HG03025 (cell line): ENCODE measurements around the gene PAX4.
"Not testable (repeated sequence)": the region's sequence is repeated elsewhere in the genome, so short reads cannot be mapped to it uniquely, and the experiment has no call there.

ENCODE experiments used
- ATAC-seq: cut with Tn5 transposase; IDR thresholded peaks from one replicate; pipeline ENCODE4 v1.9.1; 2021; ENCODE audit warnings: mild to moderate bottlenecking, moderate library complexity; ENCODE audit not compliant: unreplicated experiment, low FRiP score

The PAX4 gene

GRCh38 chr7:127588019-127588696 lies 29.8 kb downstream of the PAX4 start, which contains the start of gene ARF5:
Gene ARF5, plus strand, starts transcription at chr7:127588411. Its CDS starts 88 bp downstream, at chr7:127588499.
- ATAC-seq: peak; percentile 64

DNA sequence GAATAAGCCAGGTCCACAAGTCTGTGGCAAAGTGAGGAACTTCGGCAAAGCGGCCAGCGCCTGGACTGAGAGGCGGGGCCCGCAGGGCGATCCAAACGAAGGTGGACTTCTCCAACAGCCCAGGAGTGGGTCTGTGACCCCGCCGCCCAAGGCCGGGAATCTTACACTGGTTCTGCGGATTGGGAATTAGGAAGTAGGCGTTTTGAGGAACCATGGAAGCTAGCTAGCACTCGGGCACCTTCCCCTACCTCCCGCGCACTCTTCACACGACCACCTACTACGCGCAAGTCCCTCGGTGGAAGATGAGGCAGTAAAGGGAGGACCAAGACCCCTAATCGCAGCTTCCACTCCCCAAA lies 30.3 kb downstream of the PAX4 start:
- no peak for ATAC-seq

DNA sequence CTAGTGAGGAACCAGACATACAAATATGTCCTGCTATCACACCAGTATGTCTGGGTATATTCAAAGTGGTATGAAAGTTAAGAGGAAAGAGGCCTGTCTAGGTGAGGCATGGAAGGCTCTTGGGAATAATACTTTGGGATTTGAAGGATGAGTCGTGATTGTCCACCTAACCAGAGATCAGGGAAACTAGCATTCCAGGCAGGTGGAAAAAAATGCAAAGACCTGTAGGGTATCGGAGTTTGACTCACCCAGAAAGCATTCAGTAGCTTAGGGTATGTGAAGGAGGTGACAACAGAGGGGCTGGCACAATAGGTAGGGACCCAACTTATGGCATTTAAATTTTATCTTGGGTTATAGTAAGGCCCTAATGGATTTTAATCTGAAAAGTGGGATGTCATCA lies 31.6 kb downstream of the PAX4 start:
- no peak for ATAC-seq

GRCh38 chr7:127585044-127585953 lies 32.6 kb downstream of the PAX4 start, which contains the start of gene GCC1:
Gene GCC1, minus strand, starts transcription at chr7:127585596. Its CDS starts 414 bp downstream, at chr7:127585182.
- peak; percentile 68 for ATAC-seq

- no peak for ATAC-seq
These were observed 33.3 kb downstream of the PAX4 start for GRCh38 chr7:127584648-127585043.

- no peak for ATAC-seq
These were observed 35.6 kb downstream of the PAX4 start for GRCh38 chr7:127582361-127582760.

DNA sequence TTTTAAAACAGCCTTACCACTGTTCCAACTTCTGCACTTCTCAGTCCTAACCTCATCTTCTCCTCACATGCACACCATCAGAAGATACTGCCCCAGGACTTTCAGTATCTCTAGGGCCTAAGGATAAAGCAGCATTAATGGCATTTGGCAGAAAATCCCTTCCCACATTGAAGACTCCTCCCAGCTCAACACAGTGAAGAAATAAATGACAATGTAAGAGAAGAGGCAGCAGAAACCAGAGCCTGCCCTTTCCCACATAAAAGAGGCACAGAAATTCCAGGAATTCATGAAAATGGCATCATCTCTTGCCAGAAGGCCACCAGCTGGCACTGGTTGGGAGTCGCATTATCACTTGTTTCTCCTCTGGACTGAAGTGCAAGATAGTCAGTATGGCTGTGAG lies 36.2 kb downstream of the PAX4 start:
- ATAC-seq: no peak

DNA sequence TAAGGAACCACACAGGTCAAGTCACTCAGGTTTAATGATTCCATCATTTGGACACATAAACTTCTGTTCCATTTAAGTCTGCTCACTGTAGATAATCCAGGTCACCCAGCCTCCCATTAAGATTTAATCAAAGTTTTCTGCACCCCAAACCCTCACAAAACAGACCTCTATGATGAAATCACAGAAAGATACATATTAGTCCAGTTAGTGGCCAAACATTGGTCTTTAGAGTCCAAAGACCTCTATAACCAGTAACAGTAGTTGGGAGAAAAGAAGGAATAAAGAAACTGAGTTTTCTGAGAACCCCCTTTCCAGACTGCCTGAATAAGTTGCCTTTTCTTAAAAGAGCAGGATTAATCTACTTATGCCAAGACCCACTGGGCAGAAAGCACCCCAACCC lies 37.3 kb downstream of the PAX4 start:
- ATAC-seq: no peak

GRCh38 chr7:127578711-127579275 lies 39.1 kb downstream of the PAX4 start:
- ATAC-seq: no peak

GRCh38 chr7:127578036-127578684 lies 39.8 kb downstream of the PAX4 start:
- no peak for ATAC-seq

GRCh38 chr7:127571741-127572505 lies 46.0 kb downstream of the PAX4 start:
- no peak for ATAC-seq

- not testable (repeated sequence) for ATAC-seq
These were observed 49.9 kb downstream of the PAX4 start for GRCh38 chr7:127568034-127568433.

- no peak for ATAC-seq
These were observed 51.7 kb downstream of the PAX4 start for GRCh38 chr7:127566242-127566641.
